ENCODE data around the gene DOCK3.

Gene DOCK3

GRCh38 chr3:51408813-51409212, 734.1 kb downstream of the DOCK3 start:
- no peak for DNase-seq (ENCODE audit: low read depth)
- H3K4me3 ChIP-seq (ENCODE audit: low read depth, low read length): no peak overlapping the region
- no peak for TF ChIP-seq CTCF (conservative IDR thresholded peaks at IDR 0.05; ENCODE audit: low read depth, low read length)

GRCh38 chr3:51422211-51422610, 747.5 kb downstream of the DOCK3 start:
- DNase-seq (ENCODE audit: low read depth): no peak
- no peak for TF ChIP-seq CTCF (conservative IDR thresholded peaks at IDR 0.05; ENCODE audit: low read depth, low read length)
- no peak overlapping the region for H3K4me3 ChIP-seq (ENCODE audit: low read depth, low read length)

GRCh38 chr3:51426921-51427320, 752.2 kb downstream of the DOCK3 start:
- H3K4me3 ChIP-seq (ENCODE audit: low read depth, low read length): no peak overlapping the region
- TF ChIP-seq CTCF (conservative IDR thresholded peaks at IDR 0.05; ENCODE audit: low read depth, low read length): no peak
- DNase-seq (ENCODE audit: low read depth): no peak

- no peak for TF ChIP-seq CTCF (conservative IDR thresholded peaks at IDR 0.05; ENCODE audit: low read depth, low read length)
- no peak for DNase-seq (ENCODE audit: low read depth)
- H3K4me3 ChIP-seq (ENCODE audit: low read depth, low read length): no peak overlapping the region
Observed at GRCh38 chr3:51429138-51429537, 754.4 kb downstream of the DOCK3 start.

Measured in choroid plexus epithelial cell (primary cell).